ENCODE data around the gene DDIT4L. TPM values are rescaled to one million over a fixed set of nuclear protein-coding genes. Genes with fewer than 3 reads are reported as not detected.
"Not testable (repeated sequence)": the region's sequence is repeated elsewhere in the genome, so short reads cannot be mapped to it uniquely, and the experiment has no call there.

The DDIT4L gene
- total RNA-seq, 1 experiment from 2014 or later, result 7.0 TPM

DNA sequence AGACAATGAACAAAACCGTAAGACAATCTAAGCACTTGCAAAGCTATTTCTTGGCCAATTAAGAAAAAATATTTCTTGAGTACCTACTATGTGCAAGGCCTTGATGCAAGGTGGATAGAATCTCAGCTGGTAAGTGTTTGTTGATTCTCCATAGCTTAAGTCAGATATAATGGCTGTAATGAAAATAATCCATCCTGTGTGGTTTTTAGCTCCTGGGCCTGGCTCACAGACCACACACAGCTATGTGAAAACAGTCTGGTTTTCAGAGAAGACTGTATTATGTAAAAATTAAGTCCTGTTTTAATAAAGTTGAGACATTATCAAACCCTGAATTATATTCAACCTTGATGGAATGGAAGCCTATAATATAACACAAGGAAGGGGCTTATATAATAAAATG, 7.8 kb upstream of the DDIT4L start:
- H2AFZ ChIP-seq (ENCODE audit: low read depth, low read length, poor library complexity, severe bottlenecking), result no peak overlapping the region
- DNase-seq (ENCODE audit: low read depth, low spot score), result no peak
- H3K9ac ChIP-seq (ENCODE audit: low read length), result no peak overlapping the region
- H3K27me3 ChIP-seq (ENCODE audit: insufficient read depth, low read length), result no peaks in the 10 kb centered on the region
- CTCF ChIA-PET, result no interaction called here
- no peak for ATAC-seq
- no peak overlapping the region for H3K4me3 ChIP-seq (replicated peaks in 1 of 2; ENCODE audit: low read depth in 1 of 2, low read length in 2 of 2)
- no peaks in the 10 kb centered on the region for H4K20me1 ChIP-seq (ENCODE audit: insufficient read depth)
- TF ChIP-seq, protein P1, sequence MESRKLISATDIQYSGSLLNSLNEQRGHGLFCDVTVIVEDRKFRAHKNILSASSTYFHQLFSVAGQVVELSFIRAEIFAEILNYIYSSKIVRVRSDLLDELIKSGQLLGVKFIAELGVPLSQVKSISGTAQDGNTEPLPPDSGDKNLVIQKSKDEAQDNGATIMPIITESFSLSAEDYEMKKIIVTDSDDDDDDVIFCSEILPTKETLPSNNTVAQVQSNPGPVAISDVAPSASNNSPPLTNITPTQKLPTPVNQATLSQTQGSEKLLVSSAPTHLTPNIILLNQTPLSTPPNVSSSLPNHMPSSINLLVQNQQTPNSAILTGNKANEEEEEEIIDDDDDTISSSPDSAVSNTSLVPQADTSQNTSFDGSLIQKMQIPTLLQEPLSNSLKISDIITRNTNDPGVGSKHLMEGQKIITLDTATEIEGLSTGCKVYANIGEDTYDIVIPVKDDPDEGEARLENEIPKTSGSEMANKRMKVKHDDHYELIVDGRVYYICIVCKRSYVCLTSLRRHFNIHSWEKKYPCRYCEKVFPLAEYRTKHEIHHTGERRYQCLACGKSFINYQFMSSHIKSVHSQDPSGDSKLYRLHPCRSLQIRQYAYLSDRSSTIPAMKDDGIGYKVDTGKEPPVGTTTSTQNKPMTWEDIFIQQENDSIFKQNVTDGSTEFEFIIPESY (IDR thresholded peaks at IDR 0.05; ENCODE audit: extremely low read depth, insufficient replicate concordance, low read length), result no peak
- TF ChIP-seq CEBPB (IDR thresholded peaks at IDR 0.05; ENCODE audit: low read depth) (no peak), CBX3 (IDR thresholded peaks at IDR 0.05; ENCODE audit: low read depth) (no peak), ZNF274 (IDR thresholded peaks at IDR 0.05; ENCODE audit: low read depth, low read length) (no peak), RAD21 (IDR thresholded peaks at IDR 0.05; ENCODE audit: low read depth) (no peak)
- POLR2A ChIA-PET, result no interaction called here
- no peaks in the 10 kb centered on the region for H3K79me2 ChIP-seq (ENCODE audit: insufficient read depth, low read length)
- no peaks in the 10 kb centered on the region for H3K4me1 ChIP-seq (ENCODE audit: control insufficient read depth in 1 of 2, insufficient read depth in 2 of 2, low read length in 2 of 2)
- intact Hi-C loops (cut with micrococcal nuclease), result no loop called here
- H3K9me3 ChIP-seq (ENCODE audit: control insufficient read depth in 1 of 2, insufficient read depth in 1 of 2, low read depth in 1 of 2, low read length in 2 of 2), result no peaks in the 10 kb centered on the region
- RAD21 ChIA-PET (ENCODE audit: low non-redundant PET in 1 of 2, low total read pairs in 2 of 2, uncharacterized antibody in 2 of 2, unreplicated experiment in 2 of 2), result no interaction called here
- BruUV-seq (replicated peaks), result no TSS peak
- no peak overlapping the region for H3K27ac ChIP-seq (ENCODE audit: low read depth, low read length)
- no peaks in the 10 kb centered on the region for H3K36me3 ChIP-seq (ENCODE audit: control insufficient read depth in 1 of 2, insufficient read depth in 2 of 2, low read length in 2 of 2)
- no peak overlapping the region for H3K4me2 ChIP-seq (ENCODE audit: low read length)
- H3K9me2 ChIP-seq (ENCODE audit: insufficient read depth), result no peaks in the 10 kb centered on the region

DNA sequence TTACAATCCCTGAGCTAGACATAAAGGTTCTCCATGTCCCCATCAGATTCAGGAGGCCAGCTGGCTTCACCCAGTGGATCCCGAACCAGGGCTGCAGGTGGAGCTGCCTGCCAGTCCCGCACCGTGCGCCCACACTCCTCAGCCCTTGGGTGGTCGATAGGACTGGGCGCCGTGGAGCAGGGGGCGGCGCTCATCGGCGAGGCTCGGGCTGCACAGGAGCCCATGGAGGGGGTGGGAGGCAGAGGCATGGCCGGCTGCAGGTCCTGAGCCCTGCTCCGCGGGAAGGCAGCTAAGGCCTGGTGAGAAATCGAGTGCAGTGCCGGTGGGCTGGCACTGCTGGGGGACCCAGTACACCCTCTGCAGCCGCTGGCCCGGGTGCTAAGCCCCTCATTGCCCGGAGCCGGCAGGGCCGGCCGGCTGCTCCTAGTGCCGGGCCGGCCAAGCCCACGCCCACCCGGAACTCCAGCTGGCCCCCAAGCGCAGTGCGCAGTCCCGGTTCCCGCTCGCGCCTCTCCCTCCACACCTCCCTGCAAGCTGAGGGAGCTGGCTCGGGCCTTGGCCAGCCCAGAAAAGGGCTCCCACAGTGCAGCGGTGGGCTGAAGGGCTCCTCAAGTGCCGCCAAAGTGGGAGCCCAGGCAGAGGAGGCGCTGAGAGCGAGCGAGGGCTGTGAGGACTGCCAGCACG, 6.3 kb upstream of the DDIT4L start:
- H3K36me3 ChIP-seq (ENCODE audit: control insufficient read depth in 1 of 2, insufficient read depth in 2 of 2, low read length in 2 of 2); DNase-seq (ENCODE audit: low read depth, low spot score); H3K4me3 ChIP-seq (replicated peaks in 1 of 2; ENCODE audit: low read depth in 1 of 2, low read length in 2 of 2); BruUV-seq (replicated peaks); H3K4me2 ChIP-seq (ENCODE audit: low read length); H3K9me2 ChIP-seq (ENCODE audit: insufficient read depth); RAD21 ChIA-PET (ENCODE audit: low non-redundant PET in 1 of 2, low total read pairs in 2 of 2, uncharacterized antibody in 2 of 2, unreplicated experiment in 2 of 2); ATAC-seq; CTCF ChIA-PET; H4K20me1 ChIP-seq (ENCODE audit: insufficient read depth); H2AFZ ChIP-seq (ENCODE audit: low read depth, low read length, poor library complexity, severe bottlenecking); H3K9me3 ChIP-seq (ENCODE audit: control insufficient read depth in 1 of 2, insufficient read depth in 1 of 2, low read depth in 1 of 2, low read length in 2 of 2); intact Hi-C loops (cut with micrococcal nuclease); H3K4me1 ChIP-seq (ENCODE audit: control insufficient read depth in 1 of 2, insufficient read depth in 2 of 2, low read length in 2 of 2); POLR2A ChIA-PET; H3K79me2 ChIP-seq (ENCODE audit: insufficient read depth, low read length); H3K27ac ChIP-seq (ENCODE audit: low read depth, low read length); H3K9ac ChIP-seq (ENCODE audit: low read length); H3K27me3 ChIP-seq (ENCODE audit: insufficient read depth, low read length): not testable (repeated sequence)
